ENCODE data around the gene BTG3. TPM values are rescaled to one million over a fixed set of nuclear protein-coding genes. Genes with fewer than 3 reads are reported as not detected.

Gene BTG3
- total RNA-seq, 1 experiment from 2014 or later, result 32.3 TPM

DNA sequence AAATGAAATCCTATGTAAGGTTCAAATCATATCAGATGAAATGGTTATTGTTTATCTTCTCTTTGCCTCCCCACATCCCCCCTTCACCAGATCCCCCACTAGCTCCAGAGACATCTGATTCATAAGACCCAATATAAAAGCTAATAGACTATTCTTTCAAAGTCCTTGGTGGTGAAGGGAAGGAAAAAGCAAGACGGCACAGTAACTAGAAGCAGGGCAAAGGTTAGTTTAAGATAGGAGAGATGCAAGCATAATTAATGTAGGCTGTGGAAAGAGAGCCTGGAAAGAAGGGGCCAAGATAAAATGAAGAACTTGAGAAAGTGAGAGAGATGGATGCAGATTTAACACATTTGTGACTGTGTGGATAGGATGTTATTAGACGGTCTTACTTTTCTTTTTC lies 33.8 kb downstream of the BTG3 start:
- intact Hi-C loops (cut with micrococcal nuclease; ENCODE audit: unreplicated experiment), result no loop called here
- no peaks in the 10 kb centered on the region for H3K27me3 Mint-ChIP-seq (ENCODE audit: insufficient read depth, unreplicated experiment)
- peaks cover 42% of the 10 kb centered on the region for H3K36me3 Mint-ChIP-seq (ENCODE audit: insufficient read depth, unreplicated experiment)
- no peak for DNase-seq
- H3K4me1 ChIP-seq, result peaks cover 21% of the 10 kb centered on the region
- no peaks in the 10 kb centered on the region for H3K36me3 ChIP-seq (ENCODE audit: control insufficient read depth, insufficient read depth, low read length)
- H3K4me1 Mint-ChIP-seq (ENCODE audit: low read depth, unreplicated experiment), result peaks cover 25% of the 10 kb centered on the region
- no peaks in the 10 kb centered on the region for H3K9me3 Mint-ChIP-seq (ENCODE audit: unreplicated experiment)
- H3K4me3 Mint-ChIP-seq (ENCODE audit: unreplicated experiment), result no peak overlapping the region
- no peak overlapping the region for H3K27ac Mint-ChIP-seq (ENCODE audit: unreplicated experiment)
- H3K4me3 ChIP-seq (ENCODE audit: low read depth, low read length), result no peak overlapping the region
- POLR2A ChIA-PET, result no interaction called here
- no peaks in the 10 kb centered on the region for H3K9me3 ChIP-seq
- TF ChIP-seq, protein P1, sequence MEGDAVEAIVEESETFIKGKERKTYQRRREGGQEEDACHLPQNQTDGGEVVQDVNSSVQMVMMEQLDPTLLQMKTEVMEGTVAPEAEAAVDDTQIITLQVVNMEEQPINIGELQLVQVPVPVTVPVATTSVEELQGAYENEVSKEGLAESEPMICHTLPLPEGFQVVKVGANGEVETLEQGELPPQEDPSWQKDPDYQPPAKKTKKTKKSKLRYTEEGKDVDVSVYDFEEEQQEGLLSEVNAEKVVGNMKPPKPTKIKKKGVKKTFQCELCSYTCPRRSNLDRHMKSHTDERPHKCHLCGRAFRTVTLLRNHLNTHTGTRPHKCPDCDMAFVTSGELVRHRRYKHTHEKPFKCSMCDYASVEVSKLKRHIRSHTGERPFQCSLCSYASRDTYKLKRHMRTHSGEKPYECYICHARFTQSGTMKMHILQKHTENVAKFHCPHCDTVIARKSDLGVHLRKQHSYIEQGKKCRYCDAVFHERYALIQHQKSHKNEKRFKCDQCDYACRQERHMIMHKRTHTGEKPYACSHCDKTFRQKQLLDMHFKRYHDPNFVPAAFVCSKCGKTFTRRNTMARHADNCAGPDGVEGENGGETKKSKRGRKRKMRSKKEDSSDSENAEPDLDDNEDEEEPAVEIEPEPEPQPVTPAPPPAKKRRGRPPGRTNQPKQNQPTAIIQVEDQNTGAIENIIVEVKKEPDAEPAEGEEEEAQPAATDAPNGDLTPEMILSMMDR (IDR thresholded peaks at IDR 0.05; ENCODE audit: insufficient read depth in 1 of 2, low read depth in 1 of 2, low read length in 1 of 2, severe bottlenecking in 1 of 2, unreplicated experiment in 1 of 2), result no peak
- no peaks in the 10 kb centered on the region for H3K27me3 ChIP-seq (replicated peaks; ENCODE audit: control insufficient read depth, insufficient read depth, low read length)
- no TSS peak for BruUV-seq (replicated peaks)
- CTCF ChIA-PET, result interaction anchor here (0.6 kb wide), 1 partner anchor 142 kb away, joined by 3 read pairs; no protein-coding TSS in a partner anchor

DNA sequence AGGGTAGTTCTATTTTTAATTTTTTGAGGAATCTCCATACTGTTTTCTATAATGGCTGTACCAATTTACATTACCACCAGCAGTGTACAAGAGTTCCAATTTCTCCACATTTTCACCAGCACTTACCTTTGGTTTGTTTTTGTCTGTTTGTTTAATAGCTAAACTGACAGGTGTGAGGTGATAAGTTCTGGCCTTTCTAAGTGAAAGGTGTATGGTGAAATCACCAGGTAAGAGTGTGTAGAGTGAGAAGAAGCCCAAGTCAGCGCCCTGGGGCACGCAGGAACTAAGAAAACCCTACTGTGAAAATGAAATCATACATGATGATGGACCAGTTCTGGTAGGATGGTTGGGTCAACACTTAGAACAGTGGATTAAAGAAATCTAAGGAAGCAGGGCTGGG lies 34.5 kb downstream of the BTG3 start:
- no peak overlapping the region for H3K4me3 ChIP-seq (ENCODE audit: low read depth, low read length)
- CTCF ChIA-PET, result no interaction called here
- BruUV-seq (replicated peaks), result no TSS peak
- H3K4me1 Mint-ChIP-seq (ENCODE audit: low read depth, unreplicated experiment), result peaks cover 25% of the 10 kb centered on the region
- no peak overlapping the region for H3K27ac Mint-ChIP-seq (ENCODE audit: unreplicated experiment)
- H3K4me3 Mint-ChIP-seq (ENCODE audit: unreplicated experiment), result no peak overlapping the region
- no peaks in the 10 kb centered on the region for H3K9me3 ChIP-seq
- POLR2A ChIA-PET, result no interaction called here
- H3K27me3 Mint-ChIP-seq (ENCODE audit: insufficient read depth, unreplicated experiment), result no peaks in the 10 kb centered on the region
- intact Hi-C loops (cut with micrococcal nuclease; ENCODE audit: unreplicated experiment), result no loop called here
- DNase-seq, result peak in 1 of 2 experiments; percentile 16
- no peaks in the 10 kb centered on the region for H3K9me3 Mint-ChIP-seq (ENCODE audit: unreplicated experiment)
- no peaks in the 10 kb centered on the region for H3K36me3 ChIP-seq (ENCODE audit: control insufficient read depth, insufficient read depth, low read length)
- H3K36me3 Mint-ChIP-seq (ENCODE audit: insufficient read depth, unreplicated experiment), result peaks cover 47% of the 10 kb centered on the region
- TF ChIP-seq, protein P1 (IDR thresholded peaks at IDR 0.05; ENCODE audit: insufficient read depth in 1 of 2, low read depth in 1 of 2, low read length in 1 of 2, severe bottlenecking in 1 of 2, unreplicated experiment in 1 of 2), result no peak
- no peaks in the 10 kb centered on the region for H3K27me3 ChIP-seq (replicated peaks; ENCODE audit: control insufficient read depth, insufficient read depth, low read length)
- peaks cover 21% of the 10 kb centered on the region for H3K4me1 ChIP-seq

DNA sequence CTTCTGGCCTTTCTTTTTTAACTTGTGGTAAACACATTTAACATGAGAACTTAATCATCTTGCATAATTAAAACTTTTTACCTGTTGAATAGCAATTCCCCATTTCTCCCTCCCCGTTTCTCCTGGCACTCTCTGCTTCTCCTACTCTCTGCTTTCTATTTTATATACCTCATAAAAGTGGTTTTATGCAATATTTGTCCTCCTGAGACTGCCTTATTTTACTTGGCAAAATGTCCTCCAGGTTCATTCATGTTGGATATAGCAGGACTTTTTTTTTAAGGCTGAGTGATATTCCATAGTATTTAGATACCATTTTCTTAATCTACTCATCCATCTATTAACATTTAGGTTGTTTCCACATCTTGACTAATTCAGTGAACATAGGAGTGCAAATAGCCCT lies 35.0 kb downstream of the BTG3 start:
- intact Hi-C loops (cut with micrococcal nuclease; ENCODE audit: unreplicated experiment), result no loop called here
- H3K4me3 ChIP-seq (ENCODE audit: low read depth, low read length), result no peak overlapping the region
- H3K4me1 ChIP-seq, result peaks cover 17% of the 10 kb centered on the region
- no TSS peak for BruUV-seq (replicated peaks)
- CTCF ChIA-PET, result no interaction called here
- Mint-ChIP-seq H3K27me3 (ENCODE audit: insufficient read depth, unreplicated experiment) (no peaks in the 10 kb centered on the region), H3K27ac (ENCODE audit: unreplicated experiment) (no peak overlapping the region), H3K36me3 (ENCODE audit: insufficient read depth, unreplicated experiment) (peaks cover 47% of the 10 kb centered on the region), H3K4me1 (ENCODE audit: low read depth, unreplicated experiment) (peaks cover 21% of the 10 kb centered on the region), H3K9me3 (ENCODE audit: unreplicated experiment) (no peaks in the 10 kb centered on the region), H3K4me3 (ENCODE audit: unreplicated experiment) (no peak overlapping the region)
- POLR2A ChIA-PET, result no interaction called here
- H3K9me3 ChIP-seq, result no peaks in the 10 kb centered on the region
- H3K36me3 ChIP-seq (ENCODE audit: control insufficient read depth, insufficient read depth, low read length), result no peaks in the 10 kb centered on the region
- no peak for DNase-seq
- H3K27me3 ChIP-seq (replicated peaks; ENCODE audit: control insufficient read depth, insufficient read depth, low read length), result no peaks in the 10 kb centered on the region
- TF ChIP-seq, protein P1 (IDR thresholded peaks at IDR 0.05; ENCODE audit: insufficient read depth in 1 of 2, low read depth in 1 of 2, low read length in 1 of 2, severe bottlenecking in 1 of 2, unreplicated experiment in 1 of 2), result no peak
